HG03159 (cell line): Measurements from ENCODE around the gene PRPSAP1.
"Not testable (repeated sequence)": the region's sequence is repeated elsewhere in the genome, so short reads cannot be mapped to it uniquely, and the experiment has no call there.

Experiments used
- ATAC-seq: cut with Tn5 transposase; IDR thresholded peaks from one replicate; pipeline ENCODE4 v1.9.1; 2021; ENCODE audit warnings: mild to moderate bottlenecking, moderate library complexity; ENCODE audit not compliant: unreplicated experiment

Gene PRPSAP1

DNA sequence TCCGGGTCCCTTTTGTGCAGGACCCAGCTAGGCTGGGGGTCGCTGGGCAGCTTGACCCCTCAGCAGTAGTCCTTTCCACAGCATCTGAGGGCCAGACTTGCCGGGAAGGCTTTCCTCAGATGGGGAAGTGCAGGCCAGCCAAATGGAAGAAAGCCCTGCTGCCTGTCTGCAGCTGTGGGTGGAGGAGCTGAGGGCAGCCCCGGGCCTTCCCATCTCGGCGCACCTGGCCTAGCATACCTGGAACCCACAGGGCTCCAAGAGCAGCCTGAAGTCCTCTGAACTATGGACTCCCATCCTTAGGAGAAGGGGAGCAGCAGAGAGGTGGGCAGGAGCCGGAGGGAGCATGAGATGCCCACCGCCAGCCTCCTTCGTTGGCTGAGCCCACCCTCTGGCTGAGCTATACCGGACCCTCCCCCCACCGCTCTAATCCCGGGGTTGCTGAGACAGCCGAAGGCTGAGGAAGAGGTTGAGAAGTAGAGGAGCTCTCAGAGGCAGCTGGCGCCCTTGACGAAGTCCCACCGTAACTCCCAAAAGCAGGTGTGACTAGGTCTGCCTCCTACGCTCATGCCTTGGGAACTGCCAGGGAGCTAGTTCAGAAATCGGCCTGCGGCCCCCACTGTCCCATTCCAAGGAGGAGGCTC lies 75.3 kb downstream of the PRPSAP1 start:
- ATAC-seq, result no peak

DNA sequence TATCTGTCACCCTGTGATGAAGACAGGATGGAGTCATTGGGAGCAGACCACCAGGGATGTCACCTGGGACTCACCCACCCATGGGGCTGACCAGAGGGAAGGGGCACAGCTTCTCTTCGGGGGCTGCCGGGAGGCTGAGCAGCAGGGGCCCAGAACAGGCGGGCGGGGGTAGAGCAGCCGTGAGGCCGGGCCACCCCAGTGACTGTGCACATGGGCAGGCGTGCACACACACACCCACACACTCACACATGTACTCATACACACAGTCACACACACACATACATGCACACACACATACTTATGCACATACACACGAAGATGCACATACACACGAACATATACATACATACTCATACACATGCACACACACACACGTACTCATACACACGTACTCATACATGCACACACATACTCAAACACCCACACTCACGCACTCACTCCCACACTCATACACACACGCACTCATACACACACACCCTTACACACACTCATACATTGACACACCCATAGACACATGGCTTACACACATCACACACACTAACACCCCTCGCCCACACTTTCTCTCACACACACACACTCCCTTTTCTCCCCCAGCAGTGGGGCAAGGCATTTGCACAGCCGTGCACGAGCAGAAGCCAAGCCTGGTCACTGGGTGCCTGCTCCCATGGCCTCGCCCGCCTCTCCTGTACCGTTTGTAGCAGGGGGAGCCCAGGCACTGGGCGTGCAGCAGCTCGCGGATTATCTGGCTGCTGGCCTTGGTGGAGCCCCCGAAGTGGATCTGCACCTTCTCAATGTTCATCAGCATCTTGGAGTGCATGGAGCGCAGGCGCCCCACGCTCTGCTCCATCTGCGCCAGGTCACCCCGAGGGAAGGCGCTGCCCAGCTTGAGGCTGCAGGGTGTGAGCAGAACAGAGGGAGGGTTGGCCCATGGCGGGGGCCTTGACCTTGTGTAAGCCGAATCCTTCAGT lies 76.1 kb downstream of the PRPSAP1 start:
- ATAC-seq, result no peak

DNA sequence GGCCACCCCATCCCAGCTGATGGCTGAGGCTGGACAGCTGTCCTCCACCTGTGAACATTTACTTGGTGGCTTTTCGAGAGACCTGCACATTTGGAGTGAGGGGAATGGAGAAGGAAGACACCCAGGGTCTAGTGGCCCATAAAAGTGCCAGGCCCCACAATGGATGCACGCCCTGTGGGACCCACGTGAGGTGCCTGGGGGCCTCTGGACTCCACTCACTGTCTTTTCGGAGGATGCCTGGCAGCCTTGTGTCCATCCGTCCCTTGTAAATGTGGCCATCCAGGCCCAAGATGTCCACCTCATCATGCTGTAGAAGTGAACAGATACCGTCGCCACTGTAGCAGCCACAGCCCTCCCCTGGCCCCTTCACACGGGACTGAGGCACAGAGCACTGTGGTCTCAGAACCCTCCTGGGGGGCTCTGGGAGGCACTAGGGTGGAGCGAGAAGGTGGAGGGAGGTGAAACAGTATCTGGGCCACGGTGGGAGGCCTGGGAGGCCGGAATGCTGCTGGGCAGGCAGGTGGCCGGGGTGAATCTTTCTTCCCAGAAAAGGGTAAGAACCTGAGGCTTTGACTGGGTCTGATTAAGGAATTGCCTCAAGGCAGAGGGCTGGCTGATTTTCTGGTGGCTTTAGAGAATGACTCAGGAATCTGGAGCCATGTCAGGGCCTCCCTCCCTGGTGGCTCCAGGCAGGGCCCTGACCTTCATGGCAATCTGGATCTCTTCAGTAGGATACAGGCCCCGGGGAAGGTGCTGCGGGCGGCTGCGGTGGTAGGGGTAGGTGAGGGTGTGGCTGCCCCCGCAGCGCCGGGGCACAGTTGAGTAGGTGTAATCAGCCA lies 77.0 kb downstream of the PRPSAP1 start:
- no peak for ATAC-seq

DNA sequence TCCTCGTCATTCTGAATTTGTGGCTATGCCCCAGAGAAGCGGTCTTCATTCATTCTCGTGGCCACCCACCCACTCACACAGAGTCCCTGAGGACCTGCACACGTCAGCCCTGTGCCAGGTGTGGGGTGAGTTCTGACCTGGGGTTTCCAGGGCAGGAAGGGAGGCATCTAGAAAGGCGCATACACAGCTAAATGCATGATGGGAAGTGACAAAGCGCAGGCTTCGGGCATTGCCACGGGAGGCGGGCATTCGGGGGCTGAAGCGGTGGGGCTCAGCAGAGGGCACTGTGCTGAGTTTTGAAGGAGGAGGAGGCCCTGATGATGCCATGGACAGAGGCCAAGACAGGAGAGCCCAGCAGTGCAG lies 77.7 kb downstream of the PRPSAP1 start:
- no peak for ATAC-seq

DNA sequence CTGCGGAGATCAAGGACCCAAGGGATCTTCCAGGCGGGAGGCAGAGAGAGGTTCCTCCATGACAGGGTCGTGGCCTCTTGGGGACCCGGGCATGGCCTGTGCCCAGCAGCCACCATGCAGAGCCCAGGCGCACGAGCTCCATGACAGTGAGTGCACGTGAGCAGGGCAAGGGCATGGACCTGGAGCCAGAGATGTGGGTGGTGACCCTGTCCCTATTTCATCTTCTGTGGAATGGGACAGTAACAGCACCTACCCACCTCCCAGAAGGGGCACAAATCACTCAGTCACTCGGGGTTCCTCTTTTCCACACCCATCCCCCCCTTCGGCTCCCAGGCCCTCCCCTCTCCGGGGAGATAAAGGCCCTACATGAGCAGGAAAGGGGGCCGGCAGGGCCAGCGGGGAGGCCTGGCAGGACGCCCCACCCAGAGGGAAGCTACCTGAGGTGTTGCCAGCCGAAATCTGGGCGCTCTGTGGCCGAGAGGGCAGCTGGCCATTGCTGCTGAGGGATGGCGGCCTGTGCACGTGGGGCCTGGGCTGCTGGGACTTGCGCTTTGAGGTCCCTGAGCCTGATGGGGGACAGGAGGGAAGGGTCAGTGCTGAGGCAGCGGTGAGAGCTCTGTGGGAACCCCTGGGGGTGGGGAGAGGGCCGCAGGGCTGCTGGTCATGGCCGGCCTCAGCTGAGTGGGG lies 78.2 kb downstream of the PRPSAP1 start:
- ATAC-seq, result no peak

DNA sequence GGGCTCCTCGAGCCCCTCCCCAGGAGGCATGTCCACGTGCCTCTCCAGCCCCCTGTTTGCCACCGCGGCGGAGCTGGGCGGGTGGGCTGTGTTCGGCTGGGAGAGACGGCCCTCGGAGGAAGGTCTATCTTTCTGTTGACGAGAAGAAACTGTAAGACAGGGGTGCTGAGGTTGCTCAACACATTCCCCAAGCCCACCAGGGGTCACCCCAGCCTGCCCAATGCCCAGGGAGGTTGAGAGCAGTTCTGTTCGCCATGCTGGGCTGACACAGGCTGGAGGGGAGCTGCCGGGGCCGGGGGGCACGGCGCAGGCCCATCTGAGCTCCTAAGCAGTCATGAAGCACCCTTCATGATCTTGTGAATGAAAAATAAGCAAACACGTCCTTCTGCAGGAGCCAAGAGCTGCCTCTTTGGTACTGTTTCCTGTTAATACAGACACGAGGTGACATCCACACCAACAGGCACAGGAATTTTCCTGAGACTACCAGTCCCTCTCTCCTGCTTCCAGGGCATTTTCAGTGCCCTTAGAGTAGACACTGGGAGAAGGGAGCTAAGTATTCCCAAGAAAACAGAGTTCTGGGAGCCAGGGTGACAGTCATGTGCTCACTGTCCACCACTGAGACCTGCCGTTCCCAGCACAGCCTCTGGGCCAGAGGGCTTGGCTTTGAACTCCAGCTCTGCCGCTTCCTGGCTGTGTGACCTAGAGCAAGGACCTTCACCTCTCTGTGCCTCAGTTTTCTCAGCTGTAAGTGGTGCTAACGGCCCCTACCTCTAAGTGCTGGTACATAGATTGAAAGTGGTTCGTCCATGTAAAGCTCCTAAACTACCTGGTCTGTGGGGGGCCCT lies 79.4 kb downstream of the PRPSAP1 start:
- no peak for ATAC-seq

DNA sequence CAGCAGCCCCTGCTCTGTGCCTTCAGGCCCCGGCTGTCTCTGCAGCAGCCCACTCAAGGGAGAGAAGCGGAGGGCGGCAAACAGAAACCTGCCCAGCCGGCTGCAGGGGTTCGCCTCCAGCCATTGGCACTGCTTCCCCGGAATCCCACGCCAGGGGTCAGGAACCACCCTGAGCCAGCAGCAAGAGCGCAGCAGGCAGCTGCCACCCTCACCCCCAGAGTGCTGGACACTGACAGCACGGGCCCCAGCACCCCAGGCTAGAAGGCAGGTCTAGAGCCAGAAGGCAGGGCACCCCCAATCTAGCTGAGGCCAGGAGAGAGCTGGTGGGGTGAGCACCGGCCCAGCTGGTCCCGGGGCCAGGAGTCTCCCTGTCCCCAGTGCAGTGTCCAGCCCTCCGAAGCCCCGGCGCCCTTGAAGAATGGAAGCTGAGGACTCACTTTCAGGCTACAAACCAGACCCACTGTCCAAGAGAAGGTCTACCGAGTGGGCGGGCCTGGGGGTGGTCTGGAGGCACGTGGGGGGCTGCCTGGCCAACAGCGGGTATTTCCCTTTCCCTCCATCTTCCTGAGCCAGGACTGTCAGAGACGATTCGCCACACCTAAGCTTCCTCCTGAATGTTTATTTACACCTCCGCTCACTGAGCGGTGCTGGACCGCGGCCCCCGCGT lies 80.1 kb downstream of the PRPSAP1 start:
- ATAC-seq, result no peak

DNA sequence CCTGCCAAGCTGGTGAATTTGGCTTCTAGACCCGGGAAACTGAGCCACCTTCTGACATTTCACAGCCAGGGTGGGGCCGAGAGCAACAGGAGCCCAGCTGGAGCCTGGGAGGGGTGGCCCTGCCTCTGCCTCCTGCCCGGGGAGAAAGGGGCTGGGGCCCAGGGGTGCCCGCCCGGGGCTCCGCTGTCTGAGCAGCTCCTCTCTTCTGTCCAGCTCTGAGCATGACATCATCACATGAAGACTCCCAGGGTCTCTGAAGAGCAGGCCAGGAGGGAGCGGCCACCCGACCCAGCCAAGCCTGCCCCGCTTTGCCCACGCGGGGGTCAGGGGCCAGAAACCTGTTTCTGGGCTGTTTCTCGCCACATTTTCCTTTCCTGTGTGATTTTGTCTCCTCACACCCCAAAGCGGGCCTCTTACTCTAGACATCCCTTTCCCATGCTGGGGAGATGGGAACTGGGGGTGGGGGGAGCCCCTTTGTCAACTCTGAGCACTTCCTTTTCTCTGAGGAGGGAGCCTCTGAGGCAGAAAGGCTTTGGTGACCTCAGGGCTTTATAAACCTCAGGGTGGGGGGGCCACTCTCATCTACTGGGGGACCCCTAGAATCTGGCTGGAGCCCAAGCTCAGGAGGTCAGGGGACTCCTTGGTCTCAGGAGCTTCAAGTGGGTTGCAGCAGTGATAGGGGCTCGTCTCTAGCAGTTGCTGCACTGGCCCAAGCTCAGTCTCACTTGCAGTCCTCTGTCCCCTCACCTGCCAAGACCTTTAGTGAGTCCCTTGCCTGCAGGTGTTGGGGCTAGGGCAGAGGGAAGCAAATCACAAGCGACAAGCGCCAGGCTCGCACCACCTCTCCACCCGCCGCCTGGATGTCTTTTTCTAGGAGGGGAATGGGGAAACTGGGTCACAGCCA lies 80.9 kb downstream of the PRPSAP1 start:
- ATAC-seq, result peak; percentile 19

DNA sequence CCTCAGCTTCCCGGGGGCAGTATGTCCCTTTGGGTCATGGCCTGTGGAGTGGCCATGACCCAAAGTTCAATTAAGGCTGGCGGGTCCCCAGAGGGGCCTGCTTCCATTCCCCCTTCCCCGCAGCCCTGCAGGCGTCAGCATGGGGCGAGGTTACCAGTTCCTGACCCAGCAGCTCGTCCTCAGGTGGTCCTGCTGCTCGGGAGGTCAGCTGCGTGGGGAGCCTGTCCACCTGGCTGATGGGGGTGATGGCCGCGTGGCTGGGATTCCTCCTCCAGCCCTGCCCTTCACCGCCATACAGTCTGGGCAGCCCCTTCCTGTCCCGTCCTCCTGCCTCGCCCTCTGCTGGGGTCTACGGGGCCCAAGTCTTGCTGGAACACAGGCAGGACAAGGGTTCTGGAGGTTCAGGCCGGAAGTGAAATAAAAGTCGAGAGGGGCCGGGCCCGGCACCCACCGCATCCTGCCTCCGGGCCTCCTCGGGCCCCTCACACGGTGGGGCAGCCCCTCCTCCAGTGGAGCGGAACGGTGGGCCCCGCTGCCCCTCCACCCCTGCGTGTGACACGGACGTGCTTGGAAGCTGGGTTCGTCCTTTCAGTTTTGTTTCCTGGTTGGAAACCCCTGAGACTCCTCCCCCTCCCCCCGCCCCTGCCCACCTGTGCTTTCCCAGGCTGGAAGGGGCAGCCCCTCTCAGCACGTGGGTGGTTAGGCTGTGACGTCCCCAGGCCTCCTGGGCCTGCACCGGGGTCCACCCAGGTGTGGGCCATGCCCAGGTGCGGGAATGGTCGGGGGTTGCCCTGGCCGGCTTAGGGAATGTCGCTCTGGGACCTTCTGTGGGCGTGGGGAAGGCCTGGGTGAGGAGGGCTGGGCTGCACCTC lies 81.8 kb downstream of the PRPSAP1 start:
- peak; percentile 57 for ATAC-seq

DNA sequence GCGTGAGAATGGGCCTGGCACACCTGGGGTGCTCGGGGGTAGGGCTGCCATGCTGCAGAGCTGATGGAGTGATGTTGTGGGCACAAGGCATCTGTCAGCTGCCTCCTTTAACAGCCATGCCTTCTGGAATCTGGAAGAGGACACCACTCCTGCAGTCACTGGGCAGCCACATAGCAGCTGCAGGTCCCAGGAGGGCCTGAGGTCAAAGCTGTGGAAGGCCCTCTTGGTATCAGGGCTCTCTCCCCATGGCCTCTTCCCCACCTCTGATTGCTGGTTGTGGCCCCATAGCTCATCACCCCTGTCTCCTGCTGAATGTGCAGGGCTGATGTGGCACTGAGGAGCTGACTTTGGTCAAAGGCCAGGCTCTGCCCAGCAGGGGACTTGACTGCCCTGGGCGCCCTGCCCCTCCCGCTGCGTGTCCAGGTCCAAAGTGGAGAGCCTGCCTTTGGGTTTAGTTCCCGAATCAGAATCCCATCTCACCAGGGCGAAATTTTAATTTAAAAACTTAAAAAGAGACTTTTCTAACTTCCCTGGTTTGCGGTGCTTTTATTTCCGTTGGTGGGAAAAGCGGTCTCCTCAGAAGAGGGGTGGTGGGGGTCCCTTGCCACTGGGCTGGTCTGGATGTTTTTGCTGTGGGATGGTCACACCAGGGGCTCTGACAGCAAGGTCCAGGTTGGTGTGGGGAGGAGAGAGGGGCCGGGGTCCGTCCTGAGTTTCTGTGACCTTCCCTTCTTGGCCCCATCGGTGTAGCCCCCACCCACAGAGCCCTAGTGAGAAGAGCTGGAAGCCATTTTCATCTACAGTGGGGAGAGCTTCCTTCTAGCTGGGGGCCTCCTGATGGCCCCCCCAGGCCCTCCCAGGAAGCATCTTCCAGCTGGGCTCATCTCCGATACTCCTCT lies 82.7 kb downstream of the PRPSAP1 start:
- peak; percentile 2 for ATAC-seq

DNA sequence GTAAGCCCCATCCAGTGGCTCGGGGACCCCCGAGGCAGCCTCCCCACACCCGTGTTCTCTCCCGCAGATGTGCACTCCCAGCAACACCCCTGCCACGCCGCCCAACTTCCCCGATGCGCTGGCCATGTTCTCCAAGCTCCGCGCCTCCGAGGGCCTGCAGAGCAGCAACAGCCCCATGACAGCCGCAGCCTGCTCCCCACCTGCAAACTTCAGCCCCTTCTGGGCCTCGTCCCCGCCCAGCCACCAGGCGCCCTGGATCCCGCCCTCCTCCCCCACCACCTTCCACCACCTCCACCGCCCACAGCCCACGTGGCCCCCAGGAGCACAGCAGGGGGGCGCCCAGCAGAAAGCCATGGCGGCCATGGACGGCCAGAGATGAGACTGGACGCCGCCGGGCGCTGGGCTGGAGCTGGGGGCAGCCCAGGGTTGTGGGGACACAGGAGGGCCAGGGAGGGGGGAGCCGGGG lies 83.6 kb downstream of the PRPSAP1 start:
- ATAC-seq, result no peak

DNA sequence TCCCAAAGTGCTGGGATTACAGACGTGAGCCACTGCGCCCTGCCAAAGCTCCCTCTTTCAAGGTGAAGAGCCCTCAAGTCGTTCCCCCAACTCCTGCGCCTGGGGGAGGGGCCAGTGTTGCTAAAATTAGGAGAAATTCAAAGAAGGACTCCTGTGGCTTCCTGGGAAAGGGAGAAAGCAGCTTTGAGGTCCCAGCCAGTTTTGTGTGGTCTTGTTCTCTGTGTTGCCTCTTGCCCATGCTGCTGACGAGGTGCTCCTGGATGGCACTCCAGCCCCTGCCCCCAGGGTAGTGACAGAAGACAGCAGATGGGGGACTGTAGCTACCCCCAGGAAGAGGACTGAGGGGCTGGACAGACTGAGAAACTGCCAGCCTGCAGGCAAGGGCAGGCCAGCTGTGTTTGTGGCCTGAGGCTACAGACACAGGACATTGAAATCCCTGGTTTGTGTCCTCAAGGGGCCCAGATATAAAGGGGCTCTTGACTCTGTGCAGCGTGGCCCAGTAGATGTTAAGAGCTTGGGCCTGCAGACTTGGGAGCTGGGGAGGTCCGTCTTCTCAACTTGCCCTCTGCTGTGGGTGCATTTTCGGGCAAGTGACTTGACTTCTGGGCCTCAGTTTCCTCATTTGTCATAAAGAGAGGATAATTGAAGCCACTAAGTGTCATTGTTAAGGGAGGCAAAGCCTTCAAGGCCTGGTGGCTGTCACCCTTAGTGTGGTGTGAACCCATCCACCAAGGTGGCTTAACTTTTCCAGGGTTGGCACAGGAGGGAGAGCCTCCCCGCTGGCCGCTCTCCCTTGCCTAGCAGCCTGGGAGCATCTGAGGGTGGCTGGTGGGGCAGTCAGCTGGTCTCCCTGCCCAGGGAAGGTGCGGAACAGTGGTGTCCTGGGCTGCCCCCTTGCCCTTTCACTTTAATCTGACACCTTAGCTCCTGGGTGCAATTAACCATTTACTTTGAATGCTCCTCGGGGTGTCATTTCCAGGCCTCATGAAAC lies 84.4 kb downstream of the PRPSAP1 start:
- no peak for ATAC-seq

DNA sequence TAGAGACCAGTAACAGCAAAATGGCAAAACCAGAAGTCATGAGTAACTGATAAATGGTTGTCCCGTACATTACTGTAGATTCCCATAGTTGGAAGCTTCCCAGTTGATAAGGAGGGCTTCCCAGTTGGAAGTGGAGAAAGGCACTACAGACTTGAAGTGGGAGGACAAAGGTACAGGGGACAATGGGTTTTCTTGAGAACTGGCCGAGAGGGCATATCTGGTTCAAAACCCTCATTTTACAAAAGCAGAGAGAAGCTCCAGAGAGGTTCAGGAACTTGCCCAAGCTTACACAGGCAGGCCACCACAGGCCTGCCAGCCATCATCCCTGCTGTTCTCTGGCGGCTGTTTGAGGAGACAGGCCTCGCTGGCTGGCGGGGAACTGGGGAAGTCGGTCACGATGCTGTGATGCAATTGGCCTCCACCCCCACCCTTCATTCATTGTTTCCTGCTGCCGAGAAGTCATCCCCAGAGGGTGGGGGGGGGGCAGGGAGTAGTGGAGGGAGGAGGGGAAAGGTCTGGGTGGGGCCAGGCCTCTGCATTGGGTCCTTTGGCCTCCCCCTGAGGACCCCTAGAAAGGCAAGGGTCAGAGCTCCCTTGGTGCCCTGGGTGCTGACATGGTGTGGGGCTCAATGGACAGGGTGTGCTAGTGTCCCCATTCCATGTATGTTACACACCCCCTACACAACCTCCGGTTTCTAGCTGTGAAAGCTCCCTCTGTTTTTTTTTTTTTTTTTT lies 85.5 kb downstream of the PRPSAP1 start:
- no peak for ATAC-seq

DNA sequence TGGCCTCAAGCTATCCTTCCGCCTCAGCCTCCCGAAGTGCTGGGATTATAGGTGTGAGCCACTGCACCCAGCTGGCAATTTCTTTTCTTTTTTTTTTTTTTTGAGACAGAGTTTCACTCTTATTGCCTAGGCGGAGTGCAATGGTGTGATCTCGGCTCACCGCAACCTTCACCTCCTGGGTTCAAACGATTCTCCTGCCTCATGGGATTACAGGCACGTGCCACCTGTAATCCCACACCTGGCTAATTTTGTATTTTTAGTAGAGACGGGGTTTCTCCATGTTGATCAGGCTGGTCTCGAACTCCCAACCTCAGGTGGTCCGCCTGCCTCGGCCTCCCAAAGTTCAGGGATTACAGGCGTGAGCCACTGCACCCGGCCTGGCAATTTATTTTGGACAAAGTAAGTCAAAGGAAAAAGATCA lies 86.1 kb downstream of the PRPSAP1 start:
- ATAC-seq, result not testable (repeated sequence)
